ENCODE results near the gene LDB2. TPM values are rescaled to one million over a fixed set of nuclear protein-coding genes. Genes with fewer than 3 reads are reported as not detected.

LDB2 gene
- total RNA-seq, 1 donor from 2014 or later, result 3.1 TPM

- Mint-ChIP-seq H3K36me3 (ENCODE audit: unreplicated experiment) (no peaks in the 10 kb centered on the region), H3K4me1 (ENCODE audit: low read depth, unreplicated experiment) (peaks cover 17% of the 10 kb centered on the region), H3K4me3 (ENCODE audit: unreplicated experiment) (no peak overlapping the region), H3K9me3 (ENCODE audit: unreplicated experiment) (peaks cover 4% of the 10 kb centered on the region), H3K27ac (ENCODE audit: unreplicated experiment) (no peak overlapping the region), H3K27me3 (ENCODE audit: unreplicated experiment) (peaks cover 5% of the 10 kb centered on the region)
- DNase-seq, result no peak
- TF ChIP-seq CTCF (IDR thresholded peaks at IDR 0.05; ENCODE audit: partially characterized antibody, unreplicated experiment), result no peak
These were observed 159.9 kb downstream of the LDB2 start for GRCh38 chr4:16738558-16738957.

GRCh38 chr4:16733509-16733908, 164.9 kb downstream of the LDB2 start:
- Mint-ChIP-seq H3K4me3 (ENCODE audit: unreplicated experiment) (no peak overlapping the region), H3K27me3 (ENCODE audit: unreplicated experiment) (no peaks in the 10 kb centered on the region), H3K27ac (ENCODE audit: unreplicated experiment) (no peak overlapping the region), H3K36me3 (ENCODE audit: unreplicated experiment) (no peaks in the 10 kb centered on the region), H3K9me3 (ENCODE audit: unreplicated experiment) (no peaks in the 10 kb centered on the region), H3K4me1 (ENCODE audit: low read depth, unreplicated experiment) (peaks cover 12% of the 10 kb centered on the region)
- TF ChIP-seq CTCF (IDR thresholded peaks at IDR 0.05; ENCODE audit: partially characterized antibody, unreplicated experiment), result no peak
- DNase-seq, result no peak

- Mint-ChIP-seq H3K9me3 (ENCODE audit: unreplicated experiment) (no peaks in the 10 kb centered on the region), H3K4me3 (ENCODE audit: unreplicated experiment) (no peak overlapping the region), H3K36me3 (ENCODE audit: unreplicated experiment) (no peaks in the 10 kb centered on the region), H3K4me1 (ENCODE audit: low read depth, unreplicated experiment) (peaks cover 12% of the 10 kb centered on the region), H3K27ac (ENCODE audit: unreplicated experiment) (no peak overlapping the region), H3K27me3 (ENCODE audit: unreplicated experiment) (no peaks in the 10 kb centered on the region)
- DNase-seq, result no peak
- no peak for TF ChIP-seq CTCF (IDR thresholded peaks at IDR 0.05; ENCODE audit: partially characterized antibody, unreplicated experiment)
These were observed 165.7 kb downstream of the LDB2 start for GRCh38 chr4:16732741-16733140.

GRCh38 chr4:16731776-16732380, 166.6 kb downstream of the LDB2 start:
- no peak for DNase-seq
- H3K4me1 Mint-ChIP-seq (ENCODE audit: low read depth, unreplicated experiment), result peaks cover 12% of the 10 kb centered on the region
- H3K27ac Mint-ChIP-seq (ENCODE audit: unreplicated experiment), result no peak overlapping the region
- H3K9me3 Mint-ChIP-seq (ENCODE audit: unreplicated experiment), result no peaks in the 10 kb centered on the region
- H3K4me3 Mint-ChIP-seq (ENCODE audit: unreplicated experiment), result no peak overlapping the region
- no peaks in the 10 kb centered on the region for H3K36me3 Mint-ChIP-seq (ENCODE audit: unreplicated experiment)
- no peaks in the 10 kb centered on the region for H3K27me3 Mint-ChIP-seq (ENCODE audit: unreplicated experiment)
- no peak for TF ChIP-seq CTCF (IDR thresholded peaks at IDR 0.05; ENCODE audit: partially characterized antibody, unreplicated experiment)

- no peak overlapping the region for H3K4me3 Mint-ChIP-seq (ENCODE audit: unreplicated experiment)
- no peak overlapping the region for H3K27ac Mint-ChIP-seq (ENCODE audit: unreplicated experiment)
- no peaks in the 10 kb centered on the region for H3K36me3 Mint-ChIP-seq (ENCODE audit: unreplicated experiment)
- no peak for TF ChIP-seq CTCF (IDR thresholded peaks at IDR 0.05; ENCODE audit: partially characterized antibody, unreplicated experiment)
- H3K9me3 Mint-ChIP-seq (ENCODE audit: unreplicated experiment), result no peaks in the 10 kb centered on the region
- H3K27me3 Mint-ChIP-seq (ENCODE audit: unreplicated experiment), result no peaks in the 10 kb centered on the region
- H3K4me1 Mint-ChIP-seq (ENCODE audit: low read depth, unreplicated experiment), result peaks cover 12% of the 10 kb centered on the region
- no peak for DNase-seq
These were observed 167.8 kb downstream of the LDB2 start for GRCh38 chr4:16730522-16731205.

Measured in glutamatergic neuron (in vitro differentiated cells).